ENCODE results near the gene PPFIBP2. TPM values are rescaled to one million over a fixed set of nuclear protein-coding genes. Genes with fewer than 3 reads are reported as not detected.

The PPFIBP2 gene
- total RNA-seq, 1 experiment from 2014 or later: 3.9 TPM

DNA sequence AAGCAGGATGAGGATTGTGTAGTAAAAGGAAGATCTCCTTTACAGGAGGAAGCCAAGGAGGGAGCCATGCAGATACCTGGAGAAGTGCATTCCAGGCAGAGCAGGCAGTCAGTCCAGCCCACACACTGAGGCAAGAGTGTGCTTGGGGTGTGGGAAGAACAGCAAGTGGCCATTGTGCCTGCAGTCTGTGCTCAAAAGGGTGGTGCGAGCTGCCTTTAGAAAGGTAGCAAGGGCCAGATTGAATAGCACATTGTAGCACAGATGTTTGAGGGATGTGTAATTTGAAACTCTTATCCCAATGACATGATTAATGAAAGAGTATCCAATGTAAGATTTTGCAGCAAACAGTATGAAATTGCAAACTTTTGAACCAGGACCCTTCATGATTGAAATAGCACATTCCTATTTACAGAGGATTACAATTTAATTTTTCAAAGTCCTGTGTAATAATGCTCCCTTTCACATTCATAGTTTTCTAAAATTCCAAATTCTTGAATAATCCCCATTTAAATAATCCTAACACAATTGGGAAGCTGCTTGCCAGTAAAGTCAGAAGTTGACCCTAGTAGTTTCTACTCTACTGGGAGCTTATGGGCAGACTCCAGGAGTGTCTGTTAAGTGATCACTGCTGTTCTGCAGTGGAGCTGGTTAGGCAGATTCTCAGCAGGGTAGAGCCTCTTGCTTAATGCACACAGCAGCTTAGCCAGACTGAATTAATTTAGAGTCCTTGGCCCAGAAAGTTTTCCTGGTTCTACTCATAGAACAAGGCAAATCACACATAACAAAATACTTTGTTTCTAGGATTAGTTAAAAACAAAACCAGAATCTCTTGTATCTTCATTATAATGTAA is 81.4 kb downstream of the PPFIBP2 start:
- no peak overlapping the region for H3K27ac ChIP-seq
- H3K4me3 ChIP-seq: no peak overlapping the region
- no peaks in the 10 kb centered on the region for H3K9me3 ChIP-seq (replicated peaks)
- H3K27me3 ChIP-seq: no peaks in the 10 kb centered on the region
- no peak for DNase-seq
- H3K4me1 ChIP-seq: no peaks in the 10 kb centered on the region
- H3K36me3 ChIP-seq: no peaks in the 10 kb centered on the region

DNA sequence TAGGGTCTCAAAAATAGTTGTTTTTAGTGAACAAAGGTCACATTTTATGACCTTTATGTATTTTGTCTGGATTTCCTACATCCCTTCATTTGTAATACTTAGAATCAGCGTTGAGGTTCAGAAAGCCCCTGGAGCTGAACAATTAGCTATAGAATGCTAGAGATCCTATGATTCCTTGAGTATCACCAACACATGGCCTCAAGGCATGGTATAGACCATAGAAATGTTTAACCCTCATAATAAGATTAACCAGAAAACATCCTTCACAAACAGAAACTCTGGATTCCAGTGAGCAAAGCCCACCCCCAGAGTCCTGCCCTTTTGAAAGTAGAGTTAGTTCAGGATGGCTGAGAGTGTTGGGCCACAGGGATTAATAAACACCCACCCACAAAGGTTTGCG is 82.2 kb downstream of the PPFIBP2 start:
- Histone ChIP-seq H3K27me3 (no peaks in the 10 kb centered on the region), H3K36me3 (no peaks in the 10 kb centered on the region), H3K9me3 (replicated peaks) (no peaks in the 10 kb centered on the region), H3K4me3 (no peak overlapping the region), H3K4me1 (no peaks in the 10 kb centered on the region), H3K27ac (no peak overlapping the region)
- DNase-seq: no peak

DNA sequence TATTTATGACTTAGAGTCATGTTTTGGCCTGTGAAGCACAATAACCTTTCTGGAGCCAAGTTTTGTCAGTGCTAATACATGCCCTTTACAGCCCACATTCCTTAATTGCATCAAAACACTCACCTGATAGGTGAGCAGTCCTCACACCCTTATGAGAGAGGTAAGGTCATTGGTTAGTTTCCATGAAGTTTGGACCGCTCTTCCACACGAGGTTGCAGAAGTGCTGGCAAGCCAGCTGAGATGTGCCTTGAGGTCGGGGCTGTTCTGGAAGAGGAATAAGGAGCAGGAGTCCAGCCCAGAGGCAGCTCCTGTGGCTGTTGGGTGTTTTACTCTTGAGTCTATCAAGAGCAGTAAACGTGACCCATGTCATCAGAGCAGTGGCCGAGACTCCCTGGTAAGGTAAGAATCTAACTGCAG is 83.2 kb downstream of the PPFIBP2 start:
- Histone ChIP-seq H3K4me3 (no peak overlapping the region), H3K36me3 (no peaks in the 10 kb centered on the region), H3K27me3 (no peaks in the 10 kb centered on the region), H3K4me1 (no peaks in the 10 kb centered on the region), H3K9me3 (replicated peaks) (no peaks in the 10 kb centered on the region), H3K27ac (no peak overlapping the region)
- DNase-seq: no peak

DNA sequence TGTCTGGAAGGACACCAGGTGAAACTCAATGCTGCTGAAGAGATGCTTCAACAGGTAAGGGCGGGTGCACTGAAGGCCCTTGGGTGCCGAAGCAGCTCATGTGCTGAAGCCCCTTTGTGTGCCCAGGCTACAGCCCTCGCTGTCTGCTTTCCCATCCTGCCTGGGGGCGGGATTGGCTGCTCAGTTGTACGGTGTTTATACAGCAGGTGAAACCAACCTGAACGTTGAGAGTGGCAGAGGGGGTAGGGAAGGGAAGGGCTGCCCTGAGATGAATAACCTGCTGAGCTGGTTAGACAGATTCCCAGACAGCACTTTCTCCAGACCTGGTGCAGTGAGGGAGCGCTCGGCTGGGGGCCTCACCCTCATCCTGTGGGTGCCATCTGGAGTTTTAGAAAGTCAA is 83.8 kb downstream of the PPFIBP2 start:
- no peak overlapping the region for H3K27ac ChIP-seq
- no peaks in the 10 kb centered on the region for H3K9me3 ChIP-seq (replicated peaks)
- H3K4me1 ChIP-seq: no peaks in the 10 kb centered on the region
- H3K27me3 ChIP-seq: no peaks in the 10 kb centered on the region
- DNase-seq: no peak
- no peak overlapping the region for H3K4me3 ChIP-seq
- H3K36me3 ChIP-seq: no peaks in the 10 kb centered on the region

DNA sequence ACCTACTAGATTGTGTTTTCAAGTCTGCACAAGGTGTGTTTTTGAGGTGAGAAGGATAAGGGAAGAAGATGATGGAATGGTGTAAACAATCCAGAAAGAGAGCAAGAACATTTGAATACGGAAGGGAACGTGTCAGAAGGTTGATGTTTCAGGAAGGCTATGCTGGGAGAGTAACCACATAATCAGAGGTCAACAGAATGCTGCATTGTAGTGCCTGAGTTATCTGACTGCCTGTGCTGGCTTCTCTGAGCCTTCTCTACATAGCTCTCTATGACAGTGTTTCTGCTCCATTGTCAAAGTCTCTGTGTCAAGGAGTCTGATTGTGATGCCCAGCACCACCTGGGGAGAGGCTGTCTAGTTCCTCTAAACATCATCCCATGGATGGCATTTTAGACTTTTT is 85.4 kb downstream of the PPFIBP2 start:
- no peak for DNase-seq
- no peaks in the 10 kb centered on the region for H3K36me3 ChIP-seq
- no peaks in the 10 kb centered on the region for H3K27me3 ChIP-seq
- H3K4me1 ChIP-seq: no peaks in the 10 kb centered on the region
- no peaks in the 10 kb centered on the region for H3K9me3 ChIP-seq (replicated peaks)
- no peak overlapping the region for H3K27ac ChIP-seq
- no peak overlapping the region for H3K4me3 ChIP-seq

DNA sequence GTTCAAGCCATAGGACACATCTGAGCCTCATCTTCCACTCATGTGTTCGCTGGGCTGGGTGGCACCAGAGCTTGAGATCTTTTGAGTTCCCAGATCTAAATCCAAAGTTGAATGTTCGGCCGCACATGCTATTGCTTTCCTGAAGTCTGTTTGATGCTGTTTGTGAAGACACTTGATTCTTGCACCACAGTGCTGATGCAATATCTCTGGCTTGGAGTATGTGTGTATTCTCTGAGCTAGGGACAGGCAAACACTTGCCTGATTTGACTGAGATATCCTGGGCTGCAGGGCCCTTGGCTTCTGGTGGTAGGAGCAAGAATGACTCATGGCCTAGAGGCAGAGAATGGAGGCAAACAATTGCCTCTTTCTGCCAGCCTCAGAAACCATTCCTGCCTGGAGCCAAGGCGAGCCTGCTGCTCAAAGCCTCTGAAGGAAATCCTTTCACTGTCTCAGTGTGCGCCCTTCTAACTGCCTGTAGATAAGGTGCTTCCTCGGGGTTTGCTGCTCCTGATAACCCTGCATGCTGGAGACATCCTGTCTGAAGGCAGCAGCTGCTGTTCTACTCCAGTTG is 86.5 kb downstream of the PPFIBP2 start:
- H3K36me3 ChIP-seq: no peaks in the 10 kb centered on the region
- H3K27me3 ChIP-seq: no peaks in the 10 kb centered on the region
- no peaks in the 10 kb centered on the region for H3K9me3 ChIP-seq (replicated peaks)
- no peak overlapping the region for H3K27ac ChIP-seq
- H3K4me3 ChIP-seq: no peak overlapping the region
- peak in 1 of 2 experiments; percentile 10 for DNase-seq
- H3K4me1 ChIP-seq: no peaks in the 10 kb centered on the region; the same call in 1 of the 2 replicates

DNA sequence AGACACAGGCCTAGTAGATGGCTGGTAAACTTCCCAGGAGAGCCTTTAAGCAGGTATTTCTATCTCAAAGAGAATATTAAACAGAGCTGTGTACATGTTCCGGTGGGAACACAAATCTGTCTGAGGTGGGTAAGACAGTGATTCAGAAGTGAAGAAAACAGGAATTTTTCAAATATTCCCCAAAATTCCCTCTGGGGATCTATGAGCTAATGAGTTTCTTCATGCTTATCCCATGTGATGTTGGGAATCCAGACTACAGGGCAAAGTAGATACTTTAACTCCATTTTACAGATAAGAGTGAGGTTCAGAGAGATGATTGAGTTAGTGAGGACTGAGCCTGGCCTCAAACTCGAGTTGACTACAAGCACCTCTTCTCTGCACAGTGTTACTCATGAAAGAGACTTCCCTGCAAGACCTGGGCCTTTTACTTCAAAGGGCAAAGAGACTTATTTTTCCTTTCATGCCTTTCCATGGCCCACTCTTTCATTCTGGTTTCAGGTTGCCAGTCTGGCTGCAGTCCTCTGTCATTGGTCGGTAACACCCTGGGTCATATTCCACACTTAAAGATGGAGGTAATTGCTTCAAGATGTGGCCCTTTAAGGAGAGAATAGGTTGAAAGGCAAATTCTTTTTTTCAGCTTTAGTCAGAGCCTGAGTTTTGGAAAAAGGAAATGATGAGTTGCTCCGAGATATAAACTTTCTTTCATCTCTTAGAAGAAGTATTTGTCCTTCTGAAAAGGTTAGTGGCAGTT is 89.4 kb downstream of the PPFIBP2 start:
- no peak for DNase-seq
- no peaks in the 10 kb centered on the region for H3K27me3 ChIP-seq
- H3K4me3 ChIP-seq: no peak overlapping the region

DNA sequence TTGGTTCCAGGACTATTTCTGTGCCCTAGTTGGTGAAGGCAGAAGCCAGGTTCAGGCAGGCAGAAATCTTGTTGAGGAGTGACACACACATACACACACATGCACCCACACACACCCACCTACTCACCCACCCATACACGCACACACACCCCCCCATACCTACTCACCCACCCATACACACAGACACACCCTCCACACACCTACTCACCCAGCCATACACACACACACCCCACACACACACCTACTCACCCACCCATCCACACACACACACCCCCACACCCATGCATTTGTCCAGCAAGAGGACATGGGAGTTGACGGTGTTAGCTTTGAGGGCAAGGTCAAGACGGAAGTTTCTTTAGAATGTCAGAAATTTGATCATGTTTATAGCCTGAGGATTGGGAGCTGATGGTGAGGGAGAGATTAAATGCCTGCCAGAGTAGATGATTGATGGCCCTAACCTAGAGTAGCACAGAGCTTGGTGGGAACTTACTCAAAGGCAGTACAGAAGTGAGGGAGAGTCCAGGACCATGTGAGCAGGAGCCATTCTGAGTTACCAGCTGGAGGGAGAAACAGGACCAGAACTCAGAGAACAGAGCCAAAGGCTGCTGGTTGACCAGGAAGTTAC is 90.6 kb downstream of the PPFIBP2 start:
- no peaks in the 10 kb centered on the region for H3K9me3 ChIP-seq (replicated peaks)
- H3K27me3 ChIP-seq: no peaks in the 10 kb centered on the region
- H3K36me3 ChIP-seq: no peaks in the 10 kb centered on the region
- no peak overlapping the region for H3K27ac ChIP-seq
- DNase-seq: no peak
- H3K4me3 ChIP-seq: no peak overlapping the region
- no peaks in the 10 kb centered on the region; the same call in 1 of the 2 replicates for H3K4me1 ChIP-seq

More for the DNA sequence above, 89.4 kb downstream of the PPFIBP2 start:
- no peak overlapping the region for H3K27ac ChIP-seq
- H3K9me3 ChIP-seq (replicated peaks): no peaks in the 10 kb centered on the region
- no peaks in the 10 kb centered on the region; the same call in 1 of the 2 replicates for H3K4me1 ChIP-seq
- no peaks in the 10 kb centered on the region for H3K36me3 ChIP-seq

DNA sequence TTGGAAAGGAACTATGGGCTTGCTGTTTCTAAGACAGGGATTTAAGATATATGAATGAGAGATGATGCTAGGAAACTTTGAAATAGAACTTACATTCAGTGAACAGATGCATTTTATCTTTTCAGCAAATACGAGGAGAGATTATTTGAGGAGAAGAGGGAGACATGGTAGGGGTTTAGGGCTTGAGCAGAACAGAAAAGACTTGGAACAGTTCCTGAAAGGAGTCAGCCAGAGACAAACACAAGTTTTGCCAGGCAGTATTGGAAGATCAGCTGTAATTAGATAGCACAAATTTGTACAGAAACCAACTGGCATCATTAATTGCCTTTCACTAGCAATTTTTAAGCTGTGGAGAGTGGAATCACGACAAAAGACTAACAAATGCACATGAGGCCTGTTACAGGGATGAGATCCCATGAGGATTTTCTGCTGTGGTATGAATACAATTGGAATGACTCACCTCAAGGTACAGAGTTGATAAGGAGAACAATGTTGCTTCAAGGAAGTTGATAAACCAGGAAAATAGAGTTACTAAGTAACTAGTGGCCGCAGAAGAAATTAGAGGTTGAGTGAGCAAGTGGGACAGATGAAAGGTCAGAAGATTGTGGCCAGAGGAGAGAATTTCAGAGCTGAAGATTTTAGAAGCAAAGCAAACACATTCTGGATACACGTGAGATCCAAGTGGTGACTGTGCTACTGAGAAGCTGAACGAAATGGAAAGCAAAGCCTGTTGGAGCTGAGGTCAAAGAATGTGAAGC is 91.6 kb downstream of the PPFIBP2 start:
- no peak for DNase-seq
- Histone ChIP-seq H3K4me1 (no peaks in the 10 kb centered on the region; the same call in 1 of the 2 replicates), H3K27ac (peak overlapping the region; percentile 37; the same call in 1 of the 2 replicates)

DNA sequence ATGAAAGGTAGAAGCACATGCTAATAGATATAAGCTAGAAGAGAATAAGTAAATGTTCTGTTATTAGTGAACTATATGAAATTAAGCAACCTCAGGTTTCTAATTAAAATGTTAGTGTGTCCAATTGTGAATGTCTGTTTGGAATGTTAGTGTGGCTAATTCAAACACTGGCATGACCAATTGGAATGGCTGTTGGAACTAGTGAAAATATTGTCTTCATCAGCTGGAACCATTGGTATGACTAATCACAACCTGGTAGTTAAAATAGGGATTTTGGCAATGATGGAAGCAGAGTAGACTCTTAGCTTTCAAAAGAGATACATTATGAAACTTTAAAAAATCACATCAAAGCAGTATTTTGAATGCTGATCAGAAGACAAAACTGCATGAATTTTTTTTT is 92.7 kb downstream of the PPFIBP2 start:
- Histone ChIP-seq H3K4me3 (no peak overlapping the region), H3K27ac (peak overlapping the region; percentile 37), H3K36me3 (no peaks in the 10 kb centered on the region), H3K4me1 (no peaks in the 10 kb centered on the region; the same call in 1 of the 2 replicates), H3K9me3 (replicated peaks) (no peaks in the 10 kb centered on the region), H3K27me3 (no peaks in the 10 kb centered on the region)
- no peak for DNase-seq

More for the DNA sequence above, 91.6 kb downstream of the PPFIBP2 start:
- H3K27me3 ChIP-seq: no peaks in the 10 kb centered on the region
- H3K9me3 ChIP-seq (replicated peaks): no peaks in the 10 kb centered on the region
- H3K36me3 ChIP-seq: no peaks in the 10 kb centered on the region
- H3K4me3 ChIP-seq: no peak overlapping the region

DNA sequence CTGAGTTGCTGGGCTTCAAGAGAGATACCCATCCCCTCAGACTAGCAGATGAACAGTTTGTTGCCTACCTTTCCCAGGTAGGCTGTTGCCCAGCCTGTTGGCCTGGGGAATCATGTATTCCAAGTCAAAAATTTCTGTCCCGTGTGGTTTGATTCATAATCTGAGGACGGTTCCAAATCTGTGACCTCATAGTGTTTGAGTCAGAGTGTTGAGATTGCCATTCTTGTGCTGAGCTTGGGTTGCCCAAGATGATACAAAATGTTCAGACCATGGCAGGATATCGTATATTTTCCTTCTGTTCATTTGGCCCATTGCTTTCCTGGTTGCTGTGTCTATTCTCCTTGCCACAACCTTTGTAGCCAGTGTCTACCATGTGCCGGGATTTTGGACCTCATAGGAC is 95.2 kb downstream of the PPFIBP2 start:
- H3K27me3 ChIP-seq: no peaks in the 10 kb centered on the region
- no peaks in the 10 kb centered on the region; the same call in 1 of the 2 replicates for H3K4me1 ChIP-seq
- no peak for DNase-seq
- no peaks in the 10 kb centered on the region for H3K9me3 ChIP-seq (replicated peaks)
- no peak overlapping the region for H3K27ac ChIP-seq
- no peak overlapping the region for H3K4me3 ChIP-seq
- H3K36me3 ChIP-seq: no peaks in the 10 kb centered on the region

DNA sequence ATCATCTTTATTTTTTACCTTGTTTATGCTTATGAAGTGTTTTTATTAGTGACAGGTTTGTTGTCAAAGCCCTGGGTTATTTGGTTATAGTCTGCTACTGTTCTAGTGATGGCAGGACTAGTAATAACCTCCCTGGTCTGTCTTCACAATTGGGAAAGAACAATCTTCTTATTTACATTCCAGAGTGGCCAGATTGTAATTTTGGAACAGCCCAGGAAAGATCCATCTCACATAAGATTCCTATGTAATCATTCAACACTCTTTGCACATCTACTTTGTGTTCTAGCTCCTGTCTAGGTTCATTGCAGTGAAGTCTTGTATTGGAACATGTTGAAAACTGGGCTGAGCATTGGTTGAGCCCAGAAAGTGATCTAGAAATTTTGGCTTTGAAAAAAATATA is 95.7 kb downstream of the PPFIBP2 start:
- no peak for DNase-seq
- no peaks in the 10 kb centered on the region for H3K27me3 ChIP-seq
- H3K27ac ChIP-seq: no peak overlapping the region
- H3K9me3 ChIP-seq (replicated peaks): no peaks in the 10 kb centered on the region
- H3K36me3 ChIP-seq: no peaks in the 10 kb centered on the region
- H3K4me1 ChIP-seq: no peaks in the 10 kb centered on the region; the same call in 1 of the 2 replicates
- no peak overlapping the region for H3K4me3 ChIP-seq

DNA sequence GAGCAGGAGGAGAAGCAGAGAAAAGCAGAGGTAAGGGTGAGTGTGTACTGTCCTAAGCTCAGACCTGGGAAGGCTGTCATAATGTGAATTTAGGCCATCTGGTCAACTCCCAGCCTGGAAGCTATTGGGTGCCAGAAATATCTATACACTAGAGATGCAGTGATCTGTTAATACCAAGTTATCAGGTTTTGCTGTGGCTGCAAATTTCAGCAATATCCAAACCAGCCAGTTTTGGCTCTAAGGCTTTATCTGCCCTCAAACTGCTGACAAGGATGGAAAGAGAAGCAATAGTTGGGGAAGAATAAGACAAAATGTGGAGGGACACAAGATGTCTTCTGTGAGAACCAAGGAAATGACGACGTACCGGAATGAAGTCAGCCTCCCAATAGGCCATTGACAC is 96.6 kb downstream of the PPFIBP2 start:
- no peaks in the 10 kb centered on the region for H3K36me3 ChIP-seq

DNA sequence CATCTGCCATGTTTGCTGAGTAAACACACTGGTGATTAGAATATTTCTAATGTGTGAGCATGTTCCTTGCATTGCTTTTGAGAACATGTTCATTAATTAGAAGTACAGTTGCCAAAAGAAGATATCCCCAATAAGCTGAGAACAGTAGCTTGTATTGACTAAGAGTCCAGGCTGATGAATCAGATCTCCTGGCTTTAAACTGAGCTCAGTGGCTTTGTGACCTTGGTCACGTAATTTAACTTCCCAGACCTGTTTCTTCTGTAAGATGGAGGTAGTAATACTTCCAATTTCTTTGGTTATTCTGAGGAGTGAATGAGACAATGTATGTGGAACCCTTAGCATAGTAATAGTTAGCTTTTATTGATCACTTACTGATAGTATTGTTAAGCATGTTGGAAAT is 97.6 kb downstream of the PPFIBP2 start:
- H3K27ac ChIP-seq: no peak overlapping the region
- no peaks in the 10 kb centered on the region for H3K27me3 ChIP-seq
- no peaks in the 10 kb centered on the region for H3K36me3 ChIP-seq
- no peak for DNase-seq
- H3K4me3 ChIP-seq: no peak overlapping the region
- no peaks in the 10 kb centered on the region for H3K9me3 ChIP-seq (replicated peaks)
- no peaks in the 10 kb centered on the region for H3K4me1 ChIP-seq

More for the DNA sequence above, 96.6 kb downstream of the PPFIBP2 start:
- Histone ChIP-seq H3K27me3 (no peaks in the 10 kb centered on the region), H3K4me3 (no peak overlapping the region), H3K4me1 (no peaks in the 10 kb centered on the region; the same call in 1 of the 2 replicates), H3K9me3 (replicated peaks) (no peaks in the 10 kb centered on the region), H3K27ac (no peak overlapping the region)
- no peak for DNase-seq

Data from SJCRH30 (cell line).